ENCODE data around the gene ZAR1.

The ZAR1 gene

DNA sequence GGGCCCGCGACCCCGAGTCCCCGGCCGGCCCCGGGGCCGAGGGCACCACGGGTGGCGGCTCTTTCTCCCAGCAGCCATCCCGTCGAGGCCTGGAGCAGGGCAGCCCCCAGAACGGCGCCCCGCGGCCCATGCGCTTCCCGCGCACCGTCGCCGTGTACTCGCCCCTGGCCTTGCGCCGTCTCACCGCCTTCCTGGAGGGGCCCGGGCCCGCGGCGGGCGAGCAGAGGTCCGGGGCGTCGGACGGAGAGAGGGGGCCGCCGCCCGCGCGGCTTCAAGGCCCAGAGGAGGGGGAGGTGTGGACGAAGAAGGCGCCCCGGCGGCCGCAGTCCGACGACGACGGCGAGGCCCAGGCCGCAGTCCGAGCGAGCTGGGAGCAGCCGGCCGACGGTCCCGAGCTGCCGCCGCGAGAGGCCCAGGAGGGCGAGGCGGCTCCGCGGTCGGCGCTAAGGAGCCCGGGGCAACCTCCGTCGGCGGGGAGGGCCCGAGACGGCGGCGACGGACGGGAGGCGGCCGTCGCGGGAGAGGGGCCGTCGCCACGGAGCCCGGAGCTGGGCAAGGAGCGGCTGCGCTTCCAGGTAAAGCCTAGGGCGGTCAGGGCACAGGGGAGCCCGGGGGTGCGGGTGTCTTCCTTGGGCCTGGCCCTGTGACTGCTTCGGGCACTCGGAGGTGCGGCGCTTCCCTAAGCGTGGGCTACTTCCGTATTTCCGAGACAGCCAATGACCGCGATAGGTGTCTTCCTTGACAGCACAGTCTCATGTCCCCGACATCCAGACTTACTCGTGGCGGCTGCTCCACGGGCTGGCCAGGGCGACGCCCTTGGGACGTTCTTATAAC is 845 bp downstream of the ZAR1 start:
- DNase-seq = no peak

DNA sequence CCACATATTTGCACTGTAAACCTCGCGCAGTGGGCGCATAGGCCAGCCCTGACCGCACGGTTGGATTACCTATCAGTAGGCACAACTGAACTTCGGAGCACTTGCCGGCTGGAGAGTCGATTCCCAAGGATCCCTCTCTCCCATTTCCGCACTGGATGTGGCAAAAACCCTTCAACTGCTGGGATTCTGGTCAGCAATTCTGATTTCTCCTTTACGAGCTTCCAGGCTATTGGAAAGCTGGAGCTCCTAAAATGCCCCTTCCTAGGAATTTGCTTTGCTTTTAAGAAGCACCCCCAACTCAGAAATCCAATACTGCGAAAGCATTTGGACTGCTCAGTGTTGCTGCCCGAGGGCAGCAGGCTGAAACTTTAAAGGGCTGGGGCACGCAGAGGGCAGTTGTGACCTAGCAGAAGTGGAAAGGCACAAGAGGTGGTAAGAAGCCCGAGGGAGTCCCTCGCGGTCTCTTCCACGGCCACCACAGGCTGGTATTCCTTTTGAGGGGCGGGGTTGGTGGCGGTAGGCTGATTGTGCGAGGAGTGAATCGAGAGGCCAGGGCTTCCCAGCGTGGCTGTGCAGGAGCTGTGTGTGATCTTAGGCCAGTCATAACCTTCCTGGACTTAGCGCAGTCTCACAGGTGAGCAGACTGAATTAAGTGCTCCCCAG is 1.6 kb downstream of the ZAR1 start:
- DNase-seq = no peak

- no peak for DNase-seq
Measured at GRCh38 chr4:48493452-48494100, 3.5 kb downstream of the ZAR1 start.

- DNase-seq = no peak
Measured at GRCh38 chr4:48495941-48496340, 5.9 kb downstream of the ZAR1 start.

GRCh38 chr4:48498895-48499294 is 8.8 kb downstream of the ZAR1 start:
- no peak for DNase-seq

GRCh38 chr4:48499551-48500066 is 9.6 kb downstream of the ZAR1 start:
- no peak for DNase-seq

DNA sequence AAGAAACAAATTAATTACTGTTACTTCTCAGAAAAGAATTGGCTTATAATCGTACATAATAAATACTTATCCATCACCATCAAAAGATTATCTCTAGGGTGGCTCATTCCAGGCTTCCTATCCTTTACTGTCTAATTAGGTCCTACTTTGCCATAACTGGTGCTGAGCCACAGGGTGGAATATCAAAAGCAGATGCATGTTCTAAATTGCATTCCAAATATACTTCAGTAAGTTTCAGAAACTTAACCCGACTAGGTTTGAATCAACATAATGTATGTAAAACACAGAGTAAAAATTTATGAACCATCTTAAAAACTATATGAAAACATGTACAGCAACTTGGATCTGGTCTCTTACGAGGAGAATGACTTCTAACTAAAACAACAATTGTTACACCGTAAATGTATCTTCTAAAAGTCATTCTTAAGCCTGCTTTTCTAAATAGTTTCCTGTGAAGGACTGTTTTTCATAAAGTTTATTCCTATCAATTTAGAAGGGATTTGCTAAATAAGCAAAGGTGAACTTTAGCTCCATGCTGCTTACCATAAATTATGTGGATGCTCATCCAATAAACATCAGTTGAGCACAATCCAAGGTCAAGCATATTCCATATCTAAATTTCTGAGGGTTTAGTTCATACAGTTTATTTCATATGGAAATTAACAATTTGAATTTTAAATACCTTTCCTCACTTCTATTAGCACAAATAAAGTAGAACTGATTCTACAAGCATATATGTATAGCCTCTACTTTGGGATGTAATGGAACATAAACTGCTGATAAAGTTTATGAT is 13.4 kb downstream of the ZAR1 start:
- DNase-seq = no peak

DNA sequence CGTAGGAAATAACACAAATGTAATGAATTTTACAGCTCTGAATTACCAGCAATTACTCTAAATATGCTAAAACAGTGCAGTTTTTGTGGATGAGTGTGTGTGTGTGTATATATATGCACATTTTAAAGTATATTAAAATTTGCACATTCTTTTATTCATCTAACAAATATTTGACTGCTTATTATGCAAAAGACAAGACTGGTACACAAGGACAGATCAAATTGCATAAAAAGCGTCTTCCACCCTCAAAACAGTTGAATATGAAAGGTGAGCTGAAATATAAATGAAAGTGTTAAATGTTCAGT is 13.9 kb downstream of the ZAR1 start:
- no peak for DNase-seq

DNA sequence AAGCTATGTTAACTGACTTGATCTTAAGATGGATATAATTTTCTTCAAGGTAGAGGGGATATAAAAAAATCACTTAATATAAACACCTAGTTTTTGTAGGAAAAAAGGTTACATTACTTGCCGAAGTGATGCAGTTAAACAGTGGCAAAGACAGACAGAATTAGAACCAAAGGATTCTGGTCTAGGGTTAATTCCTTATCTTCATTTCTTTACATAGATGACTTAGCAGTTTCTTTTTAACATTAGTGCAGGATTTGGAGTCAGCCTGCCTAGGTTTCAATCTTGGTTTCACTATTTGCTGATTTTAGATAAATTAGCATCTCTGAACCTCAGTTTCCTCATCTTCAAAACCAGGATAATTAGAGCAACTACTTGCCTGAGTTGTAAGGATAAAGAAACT is 14.3 kb downstream of the ZAR1 start:
- no peak for DNase-seq

DNA sequence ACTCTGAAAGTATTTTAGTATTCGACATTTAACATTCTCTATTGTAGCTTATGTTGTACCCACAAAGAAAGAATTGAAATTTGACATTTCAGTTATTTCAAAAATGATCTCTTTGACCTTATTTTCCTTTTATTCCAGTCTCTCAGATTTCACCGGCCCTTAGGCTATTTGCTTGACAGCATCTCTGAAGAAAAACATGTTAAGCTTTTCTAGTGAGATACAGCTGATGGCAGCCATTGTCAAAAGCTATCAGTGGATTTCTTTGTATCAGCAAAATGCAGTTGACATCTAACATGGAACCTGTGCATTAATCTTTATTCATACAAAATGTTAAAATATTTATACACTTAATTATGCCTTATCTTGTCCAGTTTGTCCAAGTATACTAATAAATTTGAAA is 16.7 kb downstream of the ZAR1 start:
- no peak for DNase-seq

- no peak for DNase-seq
Measured at GRCh38 chr4:48509543-48509942, 19.5 kb downstream of the ZAR1 start.

DNA sequence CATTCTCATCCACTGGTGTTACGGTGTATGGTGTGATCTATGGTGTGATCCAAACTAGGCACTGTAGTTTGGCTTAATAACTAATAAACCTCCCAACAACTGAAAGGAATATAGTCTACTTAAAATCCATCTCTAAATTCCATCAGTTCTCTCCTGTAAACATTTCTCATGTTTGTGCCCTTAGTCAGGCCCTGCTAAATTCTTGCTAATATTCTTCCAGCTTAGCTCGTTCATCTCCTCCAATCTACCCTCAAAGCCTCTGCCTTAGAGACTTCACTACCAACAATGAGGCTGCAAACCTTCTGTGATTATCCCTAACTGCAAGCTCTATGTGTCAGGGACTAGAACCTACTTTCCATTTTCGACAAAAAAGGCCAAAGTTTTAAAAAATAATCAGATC is 28.1 kb downstream of the ZAR1 start:
- no peak for DNase-seq

GRCh38 chr4:48526406-48526805 is 36.4 kb downstream of the ZAR1 start:
- no peak for DNase-seq

GRCh38 chr4:48538358-48538757 is 48.3 kb downstream of the ZAR1 start:
- DNase-seq = no peak

DNA sequence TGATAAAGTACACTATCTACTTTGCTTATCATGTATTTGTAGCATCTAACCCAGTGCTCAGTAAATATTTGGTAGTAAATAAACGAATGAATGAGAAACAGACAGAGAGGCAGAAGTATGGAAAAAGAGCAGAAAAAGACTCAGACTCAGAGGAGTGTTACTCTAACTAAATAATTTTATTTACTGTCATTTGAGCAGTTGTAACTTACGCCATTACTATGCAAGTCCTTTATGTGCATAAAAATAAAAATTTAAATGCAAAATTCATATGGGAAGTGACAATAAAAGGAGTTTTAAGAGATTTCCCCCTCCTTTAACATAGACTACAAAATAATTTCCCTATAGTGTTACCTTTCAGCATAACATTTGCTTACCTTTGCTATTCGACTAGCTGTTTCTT is 49.5 kb downstream of the ZAR1 start:
- DNase-seq = no peak

DNA sequence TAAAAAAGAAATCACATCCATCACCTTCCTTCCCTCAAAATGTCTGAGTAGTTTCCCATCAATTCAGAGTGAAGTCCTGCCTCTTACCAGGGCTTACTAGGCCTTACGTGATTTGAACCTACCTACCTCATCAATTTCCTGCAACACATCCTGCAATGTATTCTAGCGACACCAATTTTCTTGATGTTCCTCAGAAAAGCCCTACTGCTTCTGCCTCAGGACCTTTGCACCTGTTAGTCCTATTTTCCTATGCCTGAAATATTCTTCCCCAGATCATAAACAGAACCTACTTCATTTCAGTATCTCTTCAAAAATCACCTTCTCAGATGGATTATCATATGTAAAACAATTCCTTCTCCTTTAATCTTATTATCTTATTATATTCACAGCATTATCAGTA is 52.8 kb downstream of the ZAR1 start:
- DNase-seq = no peak

DNA sequence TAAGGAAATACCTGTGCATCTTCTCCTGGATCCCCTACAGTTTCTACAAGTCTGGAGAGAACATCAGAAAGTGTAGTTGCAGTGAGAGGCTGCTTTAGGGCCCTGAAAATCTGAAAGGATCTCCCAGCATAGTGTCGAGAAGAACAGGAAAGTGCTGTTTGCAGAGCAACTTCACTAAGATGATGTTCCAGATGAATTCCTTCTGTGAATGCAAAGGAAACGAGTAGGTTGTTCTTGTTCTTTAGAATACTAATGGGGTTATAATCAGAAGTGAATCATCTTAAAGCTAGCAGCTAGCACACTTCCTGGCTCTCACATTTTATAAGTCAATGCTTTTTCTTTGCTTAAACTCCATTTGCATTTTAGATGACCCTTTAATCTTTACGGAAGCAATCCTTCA is 53.7 kb downstream of the ZAR1 start:
- no peak for DNase-seq
